GM12878 (cell line): Measurements from ENCODE around the gene MOAP1. TPM values are rescaled to one million over a fixed set of nuclear protein-coding genes. Genes with fewer than 3 reads are reported as not detected.

Source experiments
- ATAC-seq: fragments of 200-7000 bp; cut with Tn5 transposase; 3 replicates; pipeline ENCODE4 v1.9.1; 2020; ENCODE audit warnings: mild to moderate bottlenecking, moderate library complexity
- BruUV-seq: library from RNA; stranded (reverse); fragments of 400-500 nt; replicated peaks from 2 replicates; lab custom pipeline; 2021; lab: Mats Ljungman, UMichigan
- CTCF ChIA-PET: fragments of 300-600 bp; sonication (Branson Sonifier 250); formaldehyde crosslinking; extraction: SDS; loops from one replicate; lab custom pipeline; 2021; ENCODE audit warnings: inconsistent platforms; lab: Yijun Ruan, JAX
- POLR2A ChIA-PET: fragments of 350-600 bp; formaldehyde crosslinking; extraction: SDS; loops from one replicate; lab custom pipeline; 2021; ENCODE audit warnings: inconsistent platforms; lab: Charles Lee
- RAD21 ChIA-PET: fragments of 300-600 bp; sonication (Branson Sonifier 250); formaldehyde crosslinking; loops from one replicate; lab custom pipeline; 2023; ENCODE audit warnings: antibody characterized with exemption; ENCODE audit not compliant: unreplicated experiment; lab: Charles Lee
- SMC1A ChIA-PET: fragments of 300-600 bp; sonication (Branson Sonifier 250); formaldehyde crosslinking; loops from one replicate; lab custom pipeline; 2023; ENCODE audit not compliant: unreplicated experiment, uncharacterized antibody; lab: Charles Lee
- DNase-seq: peaks from one replicate; pipeline ENCODE4 v3.0.0-alpha.2; 2011; ENCODE audit warnings: low read depth, low spot score
- FAIRE-seq: peaks from 3 replicates; lab custom pipeline; 2011; peaks lifted over from hg19 to GRCh38; lab: Jason Lieb, UNC
- H2AFZ ChIP-seq: 2 replicates; pipeline ENCODE4 v1.6.0; 2011; ENCODE audit warnings: low read depth, low read length, control low read depth; ENCODE audit not compliant: control insufficient read depth
- H3K27ac ChIP-seq: 2 replicates; pipeline ENCODE4 v1.5.1; 2011; ENCODE audit warnings: control low read depth; ENCODE audit not compliant: control insufficient read depth, insufficient read depth
- H3K27me3 ChIP-seq, 2 experiments: replicated peaks in 1 of 2; 2 replicates each; pipeline versions ENCODE4 v1.6.0 to v1.6.1; 2011; ENCODE audit warnings: low read length in 1 of 2; ENCODE audit not compliant: control insufficient read depth in 2 of 2, insufficient read depth in 2 of 2
- H3K36me3 ChIP-seq, 2 experiments: 2 replicates each; pipeline ENCODE4 v1.5.1; 2011; ENCODE audit warnings: low read length in 1 of 2; ENCODE audit not compliant: control insufficient read depth in 2 of 2, insufficient read depth in 2 of 2
- H3K4me1 ChIP-seq: 2 replicates; pipeline ENCODE4 v1.6.1; 2011; ENCODE audit warnings: mild to moderate bottlenecking, low read length, moderate library complexity, mixed read lengths; ENCODE audit not compliant: control insufficient read depth, insufficient read depth
- H3K4me2 ChIP-seq: 2 replicates; pipeline ENCODE4 v1.6.0; 2011; ENCODE audit warnings: control low read depth; ENCODE audit not compliant: control insufficient read depth, insufficient read depth
- H3K4me3 ChIP-seq: fragments of 200-600 bp; sonication (generic); 2 replicates; pipeline ENCODE4 v1.5.1; 2016
- H3K79me2 ChIP-seq: 2 replicates; pipeline ENCODE4 v1.6.0; 2011; ENCODE audit warnings: low read length; ENCODE audit not compliant: control insufficient read depth, insufficient read depth
- H3K9ac ChIP-seq: 2 replicates; pipeline ENCODE4 v1.8.0; 2011; ENCODE audit warnings: low read length, control low read depth, mixed read lengths; ENCODE audit not compliant: control insufficient read depth, insufficient read depth
- H3K9me3 ChIP-seq: replicated peaks from 3 replicates; pipeline ENCODE4 v1.5.1; 2011; ENCODE audit warnings: mild to moderate bottlenecking, low read length; ENCODE audit not compliant: control insufficient read depth, insufficient read depth
- H4K20me1 ChIP-seq: 2 replicates; pipeline ENCODE4 v1.6.0; 2011; ENCODE audit not compliant: control insufficient read depth, insufficient read depth
- BCL11A ChIP-seq: IDR thresholded peaks from 2 replicates; pipeline ENCODE4 v1.6.1; 2011; ENCODE audit warnings: low read depth, low read length
- CREB1 ChIP-seq: IDR thresholded peaks from 2 replicates; pipeline ENCODE4 v1.6.1; 2012; ENCODE audit warnings: low read depth, mild to moderate bottlenecking, inconsistent platforms
- CREM ChIP-seq: IDR thresholded peaks from 2 replicates; pipeline ENCODE4 v1.6.1; 2014; ENCODE audit warnings: antibody characterized with exemption, low read depth
- DPF2 ChIP-seq: fragments of 450-650 bp; IDR thresholded peaks from 2 replicates; pipeline ENCODE4 v1.6.1; 2017; ENCODE audit warnings: mild to moderate bottlenecking
- EGR1 ChIP-seq, 2 experiments: IDR thresholded peaks; 1 replicate in 1 of 2; 2 replicates in 1 of 2; pipeline ENCODE4 v1.6.1; 2011 to 2012; ENCODE audit warnings: low read depth in 2 of 2, low read length in 2 of 2, borderline replicate concordance in 1 of 2, mild to moderate bottlenecking in 1 of 2, moderate library complexity in 1 of 2
- EP300 ChIP-seq, 2 experiments: fragments of 150-350 bp in 1 of 2; IDR thresholded peaks; 2 replicates each; pipeline ENCODE4 v1.6.1; 2011 to 2012; ENCODE audit warnings: low read depth in 2 of 2, low read length in 2 of 2, borderline replicate concordance in 1 of 2, improper control_type of control experiment in 1 of 2, inconsistent platforms in 1 of 2; ENCODE audit not compliant: control insufficient read depth in 1 of 2
- HDGF ChIP-seq: fragments of 450-650 bp; IDR thresholded peaks from 2 replicates; pipeline ENCODE4 v1.6.1; 2016; ENCODE audit warnings: antibody characterized with exemption
- IKZF2 ChIP-seq, 2 experiments: fragments of 450-650 bp; IDR thresholded peaks; 2 replicates each; pipeline ENCODE4 v1.6.1; 2017; ENCODE audit warnings: mild to moderate bottlenecking in 2 of 2, moderate library complexity in 2 of 2
- IRF4 ChIP-seq: IDR thresholded peaks from 2 replicates; pipeline ENCODE4 v1.6.1; 2011; ENCODE audit warnings: low read depth, low read length
- JUNB ChIP-seq: IDR thresholded peaks from 2 replicates; pipeline ENCODE4 v1.6.1; 2016; ENCODE audit warnings: antibody characterized with exemption, mild to moderate bottlenecking
- MTA3 ChIP-seq: IDR thresholded peaks from 2 replicates; pipeline ENCODE4 v1.6.1; 2012; ENCODE audit warnings: low read length, inconsistent platforms, borderline replicate concordance
- MYB ChIP-seq: fragments of 150-350 bp; IDR thresholded peaks from 2 replicates; pipeline ENCODE4 v1.6.1; 2014; ENCODE audit warnings: mild to moderate bottlenecking, low read depth, low read length, borderline replicate concordance
- NFYB ChIP-seq: IDR thresholded peaks from 2 replicates; pipeline ENCODE4 v1.6.1; 2011; ENCODE audit warnings: low read depth, mild to moderate bottlenecking, low read length, improper control_type of control experiment, moderate library complexity; ENCODE audit not compliant: insufficient read depth
- NR2C2 ChIP-seq: IDR thresholded peaks from 2 replicates; pipeline ENCODE4 v1.6.1; 2011; ENCODE audit warnings: borderline replicate concordance, low read depth; ENCODE audit not compliant: control insufficient read depth, insufficient read length
- RUNX3 ChIP-seq: IDR thresholded peaks from 2 replicates; pipeline ENCODE4 v1.6.1; 2012; ENCODE audit warnings: low read length, inconsistent platforms
- SIX5 ChIP-seq: IDR thresholded peaks from 2 replicates; pipeline ENCODE4 v1.6.1; 2011; ENCODE audit warnings: mild to moderate bottlenecking, low read depth, low read length, moderate library complexity; ENCODE audit not compliant: severe bottlenecking
- TBL1XR1 ChIP-seq: IDR thresholded peaks from 2 replicates; pipeline ENCODE4 v1.6.1; 2012; ENCODE audit warnings: low read depth, low read length, improper control_type of control experiment
- ZBED1 ChIP-seq: IDR thresholded peaks from 2 replicates; pipeline ENCODE4 v1.6.1; 2016; ENCODE audit warnings: borderline replicate concordance
- WGBS: methylation state at CpG from one replicate; pipeline ENCODE4 v1.1.6; 2016; ENCODE audit warnings: low lambda C conversion rate; ENCODE audit not compliant: insufficient replicate concordance, insufficient coverage; ENCODE audit errors: missing lambda C conversion rate; 5-methylcytosine and 5-hydroxymethylcytosine counted together
- in situ Hi-C: fragments of 300-500 bp; cut with MboI; formaldehyde crosslinking; loops from 9 replicates; pipeline ENCODE4 v1.14.3; 2018; ENCODE audit warnings: mixed read lengths
- intact Hi-C: fragments of 100-400 bp; cut with micrococcal nuclease; formaldehyde crosslinking; loops from one replicate; pipeline ENCODE4 v1.14.2; 2022; ENCODE audit not compliant: unreplicated experiment
- polyA plus RNA-seq, 11 experiments: library from polyadenylated mRNA; depleted of rRNA in 4 of 11; unstranded in 6 of 11; stranded (reverse) in 5 of 11; fragments of >200 nt; fragmentation: Nextera tagmentation in 4 of 11; fragmentation: Illumina TruSeq in 1 of 11; extraction: Ambion mirVana in 4 of 11; extraction: Trizol in 1 of 11; gene quantifications; 1 replicate in 1 of 11; 2 replicates in 10 of 11; pipeline versions ENCODE4 v1.2.1 to v1.2.3, GENCODE V29; 2011 to 2016; ENCODE audit warnings: inconsistent platforms in 2 of 11, missing spikeins in 2 of 11, low read depth in 1 of 11
- total RNA-seq, 4 experiments: library from RNA; depleted of rRNA in 3 of 4; stranded (reverse); fragments of >200 nt in 3 of 4; fragmentation: Illumina TruSeq in 1 of 4; extraction: Trizol in 1 of 4; gene quantifications; 2 replicates each; pipeline versions ENCODE4 v1.2.1 to v1.2.3, GENCODE V29; 2013 to 2021
- TF ChIP-seq, protein P1 (sequence below): IDR thresholded peaks from 2 replicates; pipeline ENCODE4 v1.6.1; 2011; ENCODE audit warnings: low read depth, low read length, improper control_type of control experiment, borderline replicate concordance
- TF ChIP-seq, protein P2 (sequence below): fragments of 450-650 bp; formaldehyde crosslinking; IDR thresholded peaks from 2 replicates; pipeline ENCODE4 v1.5.0; 2022; ENCODE audit warnings: mild to moderate bottlenecking, missing genetic modification characterization

MOAP1 gene
- total and polyA plus RNA-seq, 10 of the 15 experiments (the other 5 are each of a cell fraction or from before 2014, with no cell fraction given) = 3.1 to 51.9 (median 11.4) TPM

DNA sequence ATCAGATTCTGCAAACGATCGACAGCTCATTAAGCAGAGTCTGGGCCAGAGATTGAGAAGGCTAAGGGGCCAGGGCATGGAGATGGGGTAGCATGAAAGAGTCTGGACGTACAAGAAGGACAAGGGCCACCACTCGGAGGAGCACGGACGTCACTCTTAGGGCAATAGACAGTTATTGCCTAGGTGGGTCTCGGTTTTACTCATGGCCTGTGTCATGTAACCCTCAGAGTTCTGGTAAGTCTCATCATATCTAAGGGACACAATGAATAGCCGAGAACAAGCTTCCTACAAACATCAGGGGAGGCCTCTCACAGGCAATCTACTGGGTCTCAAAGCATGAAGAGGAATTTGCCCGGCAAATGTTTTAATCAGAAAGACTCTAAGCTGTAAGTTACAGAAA, 38.6 kb downstream of the MOAP1 start:
- H2AFZ ChIP-seq = no peak overlapping the region
- in situ Hi-C loops = no loop called here
- no peaks in the 10 kb centered on the region for H4K20me1 ChIP-seq
- H3K4me1 ChIP-seq = peaks cover 4% of the 10 kb centered on the region; the same call in 1 of the 2 replicates
- no peaks in the 10 kb centered on the region; a peak in 1 of 4 replicates for H3K36me3 ChIP-seq
- BruUV-seq = no TSS peak
- RAD21 ChIA-PET = interaction anchor here (0.7 to 3.5 kb wide), 15 partner anchors 13 to 389 kb away, joined by 3 to 23 read pairs (median 3); partner anchors contain the start of genes LYSET and MOAP1
- H3K27me3 ChIP-seq = no peaks in the 10 kb centered on the region
- intact Hi-C loops = no loop called here
- SMC1A ChIA-PET = interaction anchor here (0.9 to 2.6 kb wide), 17 partner anchors 8 to 402 kb away, joined by 3 to 16 read pairs (median 5); no protein-coding TSS in a partner anchor
- no peak overlapping the region for H3K9ac ChIP-seq
- no peaks in the 10 kb centered on the region for H3K79me2 ChIP-seq
- H3K9me3 ChIP-seq = no peaks in the 10 kb centered on the region
- H3K27ac ChIP-seq = no peak overlapping the region
- no peak overlapping the region for H3K4me3 ChIP-seq
- CTCF ChIA-PET = interaction anchor here (0.6 to 3.6 kb wide), 16 partner anchors 11 to 401 kb away, joined by 3 to 43 read pairs (median 4); no protein-coding TSS in a partner anchor
- TF ChIP-seq EGR1 (IDR thresholded peaks at IDR 0.05; ENCODE audit: borderline replicate concordance in 1 of 2, low read depth in 2 of 2, low read length in 2 of 2) = no peak
- peak; percentile 73; the same call in 1 of the 2 replicates for TF ChIP-seq CREM
- TF ChIP-seq HDGF = no peak
- TF ChIP-seq JUNB = peak; percentile 60
- TF ChIP-seq IRF4 = peak; percentile 72; the same call in 1 of the 2 replicates
- TF ChIP-seq, protein P1, sequence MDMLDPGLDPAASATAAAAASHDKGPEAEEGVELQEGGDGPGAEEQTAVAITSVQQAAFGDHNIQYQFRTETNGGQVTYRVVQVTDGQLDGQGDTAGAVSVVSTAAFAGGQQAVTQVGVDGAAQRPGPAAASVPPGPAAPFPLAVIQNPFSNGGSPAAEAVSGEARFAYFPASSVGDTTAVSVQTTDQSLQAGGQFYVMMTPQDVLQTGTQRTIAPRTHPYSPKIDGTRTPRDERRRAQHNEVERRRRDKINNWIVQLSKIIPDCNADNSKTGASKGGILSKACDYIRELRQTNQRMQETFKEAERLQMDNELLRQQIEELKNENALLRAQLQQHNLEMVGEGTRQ = no peak
- TF ChIP-seq SIX5 = no peak
- no peak for TF ChIP-seq IKZF2 (IDR thresholded peaks at IDR 0.05)
- TF ChIP-seq EP300 (IDR thresholded peaks at IDR 0.05; ENCODE audit: borderline replicate concordance in 1 of 2, control insufficient read depth in 1 of 2, low read depth in 2 of 2, low read length in 2 of 2) = peak in 1 of 2 experiments; percentile 64; a peak in 1 of 4 replicates
- TF ChIP-seq NR2C2 = no peak
- TF ChIP-seq CREB1 = peak; percentile 82
- TF ChIP-seq TBL1XR1 = no peak
- TF ChIP-seq RUNX3 = no peak
- TF ChIP-seq DPF2 = peak; percentile 53; the same call in 1 of the 2 replicates
- TF ChIP-seq BCL11A = peak; percentile 33; the same call in 1 of the 2 replicates
- TF ChIP-seq NFYB = no peak
- TF ChIP-seq, protein P2, sequence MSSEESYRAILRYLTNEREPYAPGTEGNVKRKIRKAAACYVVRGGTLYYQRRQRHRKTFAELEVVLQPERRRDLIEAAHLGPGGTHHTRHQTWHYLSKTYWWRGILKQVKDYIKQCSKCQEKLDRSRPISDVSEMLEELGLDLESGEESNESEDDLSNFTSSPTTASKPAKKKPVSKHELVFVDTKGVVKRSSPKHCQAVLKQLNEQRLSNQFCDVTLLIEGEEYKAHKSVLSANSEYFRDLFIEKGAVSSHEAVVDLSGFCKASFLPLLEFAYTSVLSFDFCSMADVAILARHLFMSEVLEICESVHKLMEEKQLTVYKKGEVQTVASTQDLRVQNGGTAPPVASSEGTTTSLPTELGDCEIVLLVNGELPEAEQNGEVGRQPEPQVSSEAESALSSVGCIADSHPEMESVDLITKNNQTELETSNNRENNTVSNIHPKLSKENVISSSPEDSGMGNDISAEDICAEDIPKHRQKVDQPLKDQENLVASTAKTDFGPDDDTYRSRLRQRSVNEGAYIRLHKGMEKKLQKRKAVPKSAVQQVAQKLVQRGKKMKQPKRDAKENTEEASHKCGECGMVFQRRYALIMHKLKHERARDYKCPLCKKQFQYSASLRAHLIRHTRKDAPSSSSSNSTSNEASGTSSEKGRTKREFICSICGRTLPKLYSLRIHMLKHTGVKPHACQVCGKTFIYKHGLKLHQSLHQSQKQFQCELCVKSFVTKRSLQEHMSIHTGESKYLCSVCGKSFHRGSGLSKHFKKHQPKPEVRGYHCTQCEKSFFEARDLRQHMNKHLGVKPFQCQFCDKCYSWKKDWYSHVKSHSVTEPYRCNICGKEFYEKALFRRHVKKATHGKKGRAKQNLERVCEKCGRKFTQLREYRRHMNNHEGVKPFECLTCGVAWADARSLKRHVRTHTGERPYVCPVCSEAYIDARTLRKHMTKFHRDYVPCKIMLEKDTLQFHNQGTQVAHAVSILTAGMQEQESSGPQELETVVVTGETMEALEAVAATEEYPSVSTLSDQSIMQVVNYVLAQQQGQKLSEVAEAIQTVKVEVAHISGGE (CRISPR knock-in tag) = no peak
- TF ChIP-seq MYB = no peak
- TF ChIP-seq MTA3 = no peak
- no peak for TF ChIP-seq ZBED1
- TF ChIP-seq, all 136 proteins: peak for 7
- FAIRE-seq (no peak), DNase-seq (no peak), ATAC-seq (peak; percentile 85)
- POLR2A ChIA-PET = interaction anchor here (0.7 to 1.2 kb wide), 4 partner anchors 13 to 291 kb away, joined by 4 read pairs; no protein-coding TSS in a partner anchor
- no peak overlapping the region for H3K4me2 ChIP-seq
- 5% methylated on average over 9 of the region's 9 CpGs for WGBS
